HepG2 (cell line): Measurements from ENCODE around the gene PRSS53. TPM values are rescaled to one million over a fixed set of nuclear protein-coding genes. Genes with fewer than 3 reads are reported as not detected.

Experiments used
- AHR ChIP-seq: IDR thresholded peaks from 2 replicates; pipeline ENCODE4 v1.6.1; 2018; ENCODE audit warnings: missing genetic modification reagents, missing compliant biosample characterization
- ARNTL ChIP-seq: sonication (generic); formaldehyde crosslinking; IDR thresholded peaks from 2 replicates; pipeline ENCODE4 v1.4.0; 2020; ENCODE audit warnings: mild to moderate bottlenecking, missing genetic modification reagents
- CC2D1A ChIP-seq: sonication (generic); formaldehyde crosslinking; IDR thresholded peaks from 2 replicates; pipeline ENCODE4 v1.8.1; 2023; ENCODE audit warnings: mild to moderate bottlenecking, missing genetic modification reagents
- CHD2 ChIP-seq: IDR thresholded peaks from 2 replicates; pipeline ENCODE4 v1.6.1; 2011; ENCODE audit warnings: low read depth, low read length, improper control_type of control experiment
- EP300 ChIP-seq, 3 experiments: sonication (generic) in 1 of 3; formaldehyde crosslinking in 1 of 3; IDR thresholded peaks; 2 replicates each; pipeline versions ENCODE4 v1.5.1 to v1.6.1; 2011 to 2020; ENCODE audit warnings: low read depth in 2 of 3, low read length in 2 of 3, borderline replicate concordance in 1 of 3, improper control_type of control experiment in 1 of 3, mild to moderate bottlenecking in 1 of 3, missing genetic modification reagents in 1 of 3, moderate library complexity in 1 of 3
- GRHL1 ChIP-seq: sonication (generic); formaldehyde crosslinking; conservative IDR thresholded peaks from 2 replicates; pipeline ENCODE4 v1.8.0; 2022; ENCODE audit warnings: missing genetic modification reagents
- HDAC1 ChIP-seq: sonication (generic); formaldehyde crosslinking; IDR thresholded peaks from 2 replicates; pipeline ENCODE4 v1.5.1; 2020; ENCODE audit warnings: mild to moderate bottlenecking, missing genetic modification reagents
- HIVEP1 ChIP-seq: sonication (generic); formaldehyde crosslinking; IDR thresholded peaks from 2 replicates; pipeline ENCODE4 v1.4.0; 2020; ENCODE audit warnings: mild to moderate bottlenecking, missing genetic modification reagents
- HMGXB3 ChIP-seq: sonication (generic); formaldehyde crosslinking; IDR thresholded peaks from 2 replicates; pipeline ENCODE4 v1.4.0; 2020; ENCODE audit warnings: missing genetic modification reagents, borderline replicate concordance
- KLF13 ChIP-seq: sonication (generic); formaldehyde crosslinking; IDR thresholded peaks from 2 replicates; pipeline ENCODE4 v1.4.0; 2020; ENCODE audit warnings: mild to moderate bottlenecking, missing genetic modification reagents
- MNT ChIP-seq: fragments of 450-650 bp; IDR thresholded peaks from 2 replicates; pipeline ENCODE4 v1.6.1; 2016
- NFIC ChIP-seq: IDR thresholded peaks from 2 replicates; pipeline ENCODE4 v1.6.1; 2012; ENCODE audit warnings: mild to moderate bottlenecking, low read length, inconsistent platforms
- NFYB ChIP-seq: sonication (generic); formaldehyde crosslinking; IDR thresholded peaks from 2 replicates; pipeline ENCODE4 v1.4.0; 2020; ENCODE audit warnings: missing genetic modification reagents
- POLR2AphosphoS2 ChIP-seq: IDR thresholded peaks from 2 replicates; pipeline ENCODE4 v1.6.1; 2011; ENCODE audit warnings: low read depth, low read length, improper control_type of control experiment
- POLR2AphosphoS5 ChIP-seq: IDR thresholded peaks from 2 replicates; pipeline ENCODE4 v1.6.1; 2012; ENCODE audit warnings: low read depth, low read length
- SRY ChIP-seq: sonication (generic); formaldehyde crosslinking; IDR thresholded peaks from 2 replicates; pipeline ENCODE4 v1.8.0; 2022; ENCODE audit warnings: mild to moderate bottlenecking, missing genetic modification reagents
- TCF12 ChIP-seq, 2 experiments: fragments of 450-650 bp in 1 of 2; sonication (generic) in 1 of 2; formaldehyde crosslinking in 1 of 2; IDR thresholded peaks; 2 replicates each; pipeline versions ENCODE4 v1.6.1 to v1.8.0; 2017 to 2022; ENCODE audit warnings: antibody characterized with exemption in 1 of 2, mild to moderate bottlenecking in 1 of 2, missing genetic modification reagents in 1 of 2, moderate library complexity in 1 of 2
- TFAP4 ChIP-seq: sonication (generic); IDR thresholded peaks from 2 replicates; pipeline ENCODE4 v1.6.1; 2016; ENCODE audit warnings: low read depth, borderline replicate concordance
- TMF1 ChIP-seq: sonication (generic); formaldehyde crosslinking; IDR thresholded peaks from 2 replicates; pipeline ENCODE4 v1.8.1; 2022; ENCODE audit warnings: low read depth, missing genetic modification reagents
- ZNF616 ChIP-seq: sonication (generic); formaldehyde crosslinking; IDR thresholded peaks from 2 replicates; pipeline ENCODE4 v1.5.0; 2020; ENCODE audit warnings: low read depth, mild to moderate bottlenecking, missing genetic modification reagents
- polyA plus RNA-seq, 8 experiments: library from polyadenylated mRNA; depleted of rRNA in 3 of 8; stranded (reverse) in 7 of 8; unstranded in 1 of 8; fragments of >200 nt; fragmentation: Illumina TruSeq in 4 of 8; extraction: Trizol in 4 of 8; gene quantifications; 2 replicates each; pipeline versions ENCODE4 v1.2.1 to v1.2.3, GENCODE V29; 2011 to 2016; ENCODE audit warnings: low read depth in 4 of 8, missing spikeins in 1 of 8, mixed read lengths in 1 of 8; ENCODE audit not compliant: insufficient read depth in 1 of 8
- total RNA-seq, 5 experiments: library from RNA; depleted of rRNA; stranded (reverse); fragments of >200 nt; fragmentation: Illumina TruSeq; extraction: Trizol; gene quantifications; 2 replicates each; pipeline ENCODE4 v1.2.3, GENCODE V29; 2016; ENCODE audit warnings: low read depth in 1 of 5

The PRSS53 gene
- total and polyA plus RNA-seq, 2 of the 13 experiments (the other 11 are each of a cell fraction or from before 2014, with no cell fraction given): 2.2 to 7.4 TPM

- TF ChIP-seq GRHL1 (no peak), POLR2AphosphoS5 (peak; percentile 29), CC2D1A (no peak), SRY (CRISPR knock-in tag) (no peak), HIVEP1 (CRISPR knock-in tag) (no peak), TCF12 (IDR thresholded peaks at IDR 0.05) (no peak), TCF12 (CRISPR knock-in tag; IDR thresholded peaks at IDR 0.05) (no peak), ZNF616 (CRISPR knock-in tag) (no peak), HMGXB3 (peak; percentile 57; the same call in 1 of the 2 replicates), MNT (no peak), HDAC1 (CRISPR knock-in tag) (no peak), KLF13 (CRISPR knock-in tag) (0 out of 2 replicates have a peak, but pooled peaks have one; percentile 4), NFYB (CRISPR knock-in tag) (no peak), TMF1 (CRISPR knock-in tag) (no peak), POLR2AphosphoS2 (no peak), EP300 (IDR thresholded peaks at IDR 0.05; ENCODE audit: low read depth in 2 of 2, low read length in 2 of 2) (no peak), EP300 (CRISPR knock-in tag; IDR thresholded peaks at IDR 0.05; ENCODE audit: borderline replicate concordance) (no peak), NFIC (no peak), TFAP4 (no peak), AHR (CRISPR knock-in tag) (no peak), CHD2 (no peak), ARNTL (no peak)
Measured at GRCh38 chr16:31113121-31114120, 24.7 kb upstream of the PRSS53 start (continued).
